ENCODE measurements around the gene PVR. TPM values are rescaled to one million over a fixed set of nuclear protein-coding genes. Genes with fewer than 3 reads are reported as not detected.
"Not testable (repeated sequence)": the region's sequence is repeated elsewhere in the genome, so short reads cannot be mapped to it uniquely, and the experiment has no call there.

Gene PVR
- total RNA-seq, 1 donor from 2014 or later, result 69.4 TPM

DNA sequence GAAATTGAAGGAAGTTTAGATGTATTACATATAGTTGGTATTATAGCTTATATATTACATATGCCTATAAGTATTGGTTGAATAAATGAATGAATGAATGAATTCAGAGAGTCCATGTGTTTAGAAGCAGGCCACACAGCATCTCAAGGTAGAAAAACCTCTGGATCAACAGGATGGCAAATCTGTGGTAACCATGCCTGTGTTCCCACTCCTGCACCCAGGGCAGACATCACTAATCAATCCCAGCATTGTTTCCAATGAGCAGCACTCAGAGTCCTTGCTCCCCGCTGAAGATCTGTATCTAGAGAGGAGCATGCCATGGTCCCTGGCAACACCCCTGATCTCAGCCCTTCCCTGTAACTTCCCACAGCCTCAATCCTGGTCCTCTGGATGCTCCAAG is 28.5 kb downstream of the PVR start:
- DNase-seq (ENCODE audit: low read depth in 2 of 2), result no peak

DNA sequence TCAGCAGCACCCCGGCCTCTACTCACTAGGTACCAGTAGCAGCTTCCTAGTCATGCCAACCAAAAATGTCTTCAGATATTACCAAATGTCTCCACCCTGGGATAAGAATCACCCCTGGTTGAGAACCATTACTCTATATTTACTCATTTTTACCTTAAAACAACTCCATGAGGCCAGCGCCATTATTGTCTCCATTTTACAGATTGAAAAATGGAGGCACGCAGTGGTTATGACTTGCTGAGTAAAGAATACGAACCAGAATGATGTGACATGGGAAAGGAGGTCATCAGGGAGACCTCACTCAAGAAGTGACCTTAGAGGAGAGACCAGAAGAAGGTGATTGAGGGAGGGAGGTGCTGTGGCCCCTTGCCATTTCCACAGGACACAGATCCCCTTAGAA is 29.8 kb downstream of the PVR start:
- no peak for DNase-seq (ENCODE audit: low read depth in 2 of 2)

DNA sequence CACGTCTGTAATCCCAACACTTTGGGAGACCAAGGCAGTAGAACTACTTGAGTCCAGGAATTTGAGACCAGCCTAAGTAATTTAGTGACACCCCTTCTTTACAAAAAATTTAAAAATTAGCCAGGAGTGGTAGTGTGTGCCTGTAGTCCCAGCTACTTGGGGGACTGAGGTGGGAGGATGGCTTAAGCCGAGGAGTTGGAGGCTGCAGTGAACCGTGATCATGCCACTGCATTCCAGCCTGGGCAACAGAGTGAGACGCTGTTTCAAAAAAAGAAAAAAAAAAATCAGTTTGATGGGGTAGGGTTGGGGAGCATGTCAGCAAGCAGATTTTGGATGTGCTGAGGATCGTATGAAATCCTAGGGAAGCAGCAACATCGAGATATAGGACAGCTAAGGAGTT is 31.8 kb downstream of the PVR start:
- DNase-seq (ENCODE audit: low read depth in 2 of 2), result no peak

DNA sequence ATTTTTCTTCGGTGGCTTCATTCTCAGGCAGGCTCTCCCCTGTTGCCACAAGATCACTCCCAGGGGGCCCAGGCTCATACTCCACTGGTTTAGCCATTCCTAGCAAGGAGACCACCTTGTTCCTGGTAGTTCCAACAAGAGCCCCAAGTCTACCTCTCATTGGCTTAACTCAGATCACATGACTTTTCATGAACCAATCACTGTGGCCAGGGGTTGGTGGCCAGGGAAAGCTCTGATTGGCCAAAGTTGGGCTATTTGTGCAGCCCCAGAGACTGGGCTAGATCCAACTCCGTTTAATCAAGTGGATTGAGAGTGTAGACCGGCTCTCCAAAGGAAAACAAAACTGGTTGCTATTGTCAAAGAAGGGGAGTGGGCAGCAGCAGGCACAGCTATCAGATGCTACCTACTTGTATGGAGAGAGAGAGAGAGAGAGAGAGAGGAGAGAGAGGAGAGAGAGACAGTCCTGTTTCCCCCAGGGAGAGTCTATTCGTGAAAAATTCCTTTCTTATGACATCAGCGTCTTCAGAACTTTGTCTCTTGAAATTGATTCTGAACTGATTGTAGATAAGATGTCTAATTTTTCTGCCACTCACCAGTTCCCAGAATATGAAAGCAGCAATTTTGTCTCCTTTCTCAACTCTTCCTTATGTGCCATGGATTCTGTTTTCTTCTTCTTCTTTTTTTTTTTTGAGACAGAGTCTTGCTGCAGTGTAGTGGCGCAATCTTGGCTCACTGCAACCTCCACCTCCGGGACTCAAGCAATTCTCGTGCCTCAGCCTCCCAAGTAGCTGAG is 33.5 kb downstream of the PVR start:
- DNase-seq (ENCODE audit: low read depth in 2 of 2), result peak in 1 of 2 donors; percentile 53

- no peak for DNase-seq (ENCODE audit: low read depth in 2 of 2)
Measured at GRCh38 chr19:44680536-44680935, 36.8 kb downstream of the PVR start.

DNA sequence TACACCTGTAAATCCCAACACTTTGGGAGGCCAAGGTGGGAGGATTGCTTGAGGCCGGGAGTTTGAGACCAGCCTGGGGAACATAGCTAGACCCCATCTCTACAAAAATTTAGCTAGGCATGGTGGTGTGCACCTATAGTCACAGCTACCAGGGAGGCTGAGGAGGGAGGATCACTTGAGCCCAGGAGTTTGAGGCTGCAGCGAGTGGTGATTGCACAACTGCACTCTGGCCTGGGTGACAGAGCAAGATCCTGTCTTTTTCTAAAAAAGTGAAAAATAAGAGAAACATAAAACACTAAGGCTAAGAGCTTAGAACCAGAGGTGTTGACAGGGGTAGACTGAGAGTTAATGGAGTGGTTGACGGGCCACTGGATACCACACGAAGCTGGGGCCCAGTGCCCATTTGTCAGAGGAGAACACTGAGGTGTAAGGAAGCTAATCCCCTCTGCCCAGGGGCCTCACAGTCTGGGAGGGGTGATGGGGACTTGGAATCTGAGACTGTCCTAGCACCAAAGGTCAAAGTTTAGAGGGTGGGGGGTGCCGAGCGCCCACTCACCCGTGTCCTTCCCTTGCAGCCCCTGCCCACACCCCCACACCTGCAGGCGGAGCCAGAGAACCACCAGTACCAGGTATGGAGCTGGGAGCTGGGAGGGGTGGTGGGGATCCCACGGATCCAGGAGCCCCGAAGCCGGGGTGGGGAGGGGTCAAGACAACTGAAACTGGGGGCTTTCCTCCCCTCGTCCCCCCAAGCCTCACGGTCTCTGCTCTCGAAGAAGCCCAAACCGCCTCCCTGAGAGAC is 38.5 kb downstream of the PVR start:
- DNase-seq (ENCODE audit: low read depth in 2 of 2), result no peak

DNA sequence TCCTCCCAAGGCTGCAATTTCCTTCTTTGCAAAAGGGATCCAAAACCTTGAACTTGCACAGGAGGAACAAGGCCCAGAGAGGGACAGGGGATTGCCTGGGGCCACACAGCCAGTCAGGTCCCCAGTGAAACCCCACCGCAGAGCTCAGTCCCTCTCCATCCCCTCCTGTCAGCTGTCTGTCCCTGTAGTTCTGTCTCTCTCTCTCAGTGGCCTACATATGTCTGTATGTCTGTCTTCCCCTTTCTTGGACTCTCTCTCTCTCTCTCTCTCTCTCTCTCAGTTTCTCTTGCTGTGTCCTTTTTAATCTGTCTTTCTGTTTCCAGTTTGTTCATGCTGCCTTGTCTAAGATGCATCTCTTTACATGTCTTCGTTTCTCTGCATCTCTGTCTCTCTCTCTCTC is 39.1 kb downstream of the PVR start:
- no peak for DNase-seq (ENCODE audit: low read depth in 2 of 2)

GRCh38 chr19:44683434-44684210 is 39.9 kb downstream of the PVR start:
- no peak for DNase-seq (ENCODE audit: low read depth in 2 of 2)

- not testable (repeated sequence) for DNase-seq (ENCODE audit: low read depth in 2 of 2)
Measured at GRCh38 chr19:44684396-44684795, 40.7 kb downstream of the PVR start.

DNA sequence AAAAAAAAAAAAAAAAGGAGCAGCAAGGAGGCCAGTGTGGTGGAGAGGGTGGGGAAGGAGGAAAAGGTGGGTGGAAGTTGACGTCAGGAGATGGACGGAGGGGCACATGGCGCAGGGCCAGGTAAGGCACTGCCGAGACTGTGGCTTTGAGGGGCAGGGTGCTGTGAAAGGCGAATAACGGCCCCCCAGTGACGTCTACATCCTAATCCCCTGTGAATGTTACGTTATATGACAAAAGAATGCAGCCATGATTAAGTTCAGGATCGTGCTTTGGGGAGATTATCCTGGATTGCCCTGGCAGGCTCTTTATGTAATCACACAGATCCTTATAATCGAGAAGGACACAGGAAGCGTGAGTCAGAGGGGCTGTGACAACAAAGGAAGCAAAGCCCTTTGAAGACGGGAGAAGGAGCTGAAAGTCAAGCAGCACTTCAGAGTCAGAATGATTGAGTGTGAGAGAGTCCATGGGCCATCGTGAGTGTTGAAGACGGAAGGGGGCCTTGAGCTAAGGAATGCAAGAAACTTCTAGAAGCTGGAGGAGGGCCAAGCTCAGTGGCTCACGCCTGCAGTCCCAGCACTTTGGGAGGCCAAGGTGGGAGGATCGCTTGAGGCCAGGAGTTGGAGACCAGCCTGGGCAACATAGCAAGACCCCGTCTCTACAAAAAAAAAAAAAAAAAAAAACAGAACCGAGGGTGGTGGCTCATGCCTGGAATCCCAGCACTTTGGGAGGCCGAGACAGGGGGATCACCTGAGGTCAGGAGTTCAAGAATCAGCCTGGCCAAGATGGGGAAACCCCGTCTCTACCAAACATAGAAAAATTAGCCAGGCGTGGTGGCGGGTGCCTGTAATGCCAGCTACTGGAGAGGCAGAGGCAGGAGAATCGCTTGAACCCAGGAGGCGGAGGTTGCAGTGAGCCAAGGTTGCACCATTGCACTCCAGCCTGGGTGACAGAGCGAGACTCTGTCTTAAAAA is 41.5 kb downstream of the PVR start:
- DNase-seq (ENCODE audit: low read depth in 2 of 2), result peak; percentile 23 to 99

GRCh38 chr19:44685877-44686276 is 42.2 kb downstream of the PVR start:
- peak in 1 of 2 donors; percentile 80 for DNase-seq (ENCODE audit: low read depth in 2 of 2)

DNA sequence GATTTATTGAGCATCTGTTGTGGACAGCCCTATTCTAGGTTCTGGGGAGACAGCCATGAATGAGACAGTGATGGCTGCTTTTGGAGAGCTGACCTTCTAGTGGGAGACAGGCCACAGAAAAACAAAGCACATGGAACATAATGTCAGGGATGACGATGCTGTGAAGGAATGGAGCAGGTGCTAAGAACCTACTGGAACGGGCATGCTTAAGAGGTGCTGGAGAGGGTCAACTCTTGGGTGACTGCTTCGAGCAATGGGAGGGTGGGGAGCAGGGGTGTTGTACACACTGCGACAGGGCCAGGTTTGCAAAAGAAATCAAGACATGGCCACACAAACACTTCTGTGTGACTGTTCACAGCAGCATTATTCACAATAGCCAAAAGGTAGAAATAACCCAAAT is 43.2 kb downstream of the PVR start:
- DNase-seq (ENCODE audit: low read depth in 2 of 2), result no peak

GRCh38 chr19:44687888-44688287 is 44.2 kb downstream of the PVR start:
- DNase-seq (ENCODE audit: low read depth in 2 of 2), result no peak

- DNase-seq (ENCODE audit: low read depth in 2 of 2), result peak; percentile 82 to 90
Measured at GRCh38 chr19:44689290-44690130, 45.8 kb downstream of the PVR start.

- no peak for DNase-seq (ENCODE audit: low read depth in 2 of 2)
Measured at GRCh38 chr19:44690131-44690440, 46.4 kb downstream of the PVR start.

DNA sequence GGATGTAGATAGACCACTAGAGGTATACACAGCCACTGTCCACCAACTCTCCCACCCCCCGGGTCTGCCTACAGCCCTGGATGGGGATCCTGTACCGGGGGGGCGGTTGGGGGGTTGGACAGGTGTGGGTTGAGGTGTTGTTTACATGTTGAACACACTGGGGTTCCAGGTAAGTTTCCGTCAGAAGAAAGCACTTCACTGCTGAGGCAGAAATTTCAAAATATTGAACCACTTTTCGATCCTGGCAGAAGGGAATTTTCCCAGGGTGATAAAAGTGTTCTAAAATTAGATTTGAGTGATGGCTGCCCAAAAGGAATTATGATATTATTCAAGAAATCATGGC is 48.6 kb downstream of the PVR start:
- DNase-seq (ENCODE audit: low read depth in 2 of 2), result no peak

DNA sequence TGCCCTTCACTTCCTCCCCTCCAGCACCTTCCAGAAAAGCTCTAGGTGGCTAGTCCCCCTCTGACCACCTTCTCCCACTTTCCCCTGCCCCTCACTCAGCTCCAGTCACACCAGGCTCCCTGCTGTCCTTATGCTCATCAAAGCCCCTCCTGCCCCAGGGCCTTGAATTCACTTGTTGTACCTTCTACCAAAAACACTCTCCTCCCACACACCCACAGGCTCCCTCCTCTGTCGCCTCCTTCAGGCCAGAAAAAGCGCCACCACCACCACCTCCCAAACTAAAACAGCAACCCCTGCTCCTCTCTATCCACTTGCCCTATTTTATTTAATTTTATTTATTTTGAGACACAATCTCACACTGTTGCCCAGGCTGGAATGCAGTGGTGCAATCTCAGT is 50.5 kb downstream of the PVR start:
- DNase-seq (ENCODE audit: low read depth in 2 of 2), result peak in 1 of 2 donors; percentile 14

DNA sequence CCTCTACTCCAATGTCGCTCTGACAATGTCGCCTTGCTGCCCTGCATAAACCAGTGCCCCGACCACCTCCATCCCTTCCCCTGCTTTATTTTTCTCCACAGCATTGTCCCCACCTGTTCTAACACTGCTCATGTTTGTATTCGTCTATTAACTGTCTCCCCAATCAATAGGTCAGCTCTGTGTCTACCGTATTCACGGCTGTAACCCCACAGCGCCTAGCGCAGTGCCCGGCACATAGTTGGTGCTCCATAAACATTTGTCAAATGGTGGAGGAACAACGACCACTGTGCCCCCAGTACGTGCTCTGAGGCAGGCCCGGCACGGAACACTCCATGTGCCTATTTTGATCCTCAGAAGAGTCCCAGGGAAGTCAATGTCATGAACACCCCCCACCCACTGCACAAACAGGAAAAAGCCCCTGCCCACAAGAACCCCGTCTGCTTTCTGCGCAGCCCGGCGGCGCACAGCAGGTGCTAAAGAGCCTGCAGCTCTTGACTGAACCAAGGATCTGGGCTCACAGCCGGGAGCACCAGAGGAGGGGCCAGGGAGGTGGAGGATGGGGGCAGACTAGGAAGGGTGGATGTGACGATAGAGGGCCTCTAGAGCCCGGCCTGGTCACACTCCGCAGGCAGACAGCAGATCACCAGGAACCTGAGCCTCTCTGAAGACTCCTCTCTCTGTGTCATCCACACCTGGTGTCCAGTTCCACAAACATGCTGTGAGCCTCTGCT is 53.4 kb downstream of the PVR start:
- DNase-seq (ENCODE audit: low read depth in 2 of 2), result no peak

DNA sequence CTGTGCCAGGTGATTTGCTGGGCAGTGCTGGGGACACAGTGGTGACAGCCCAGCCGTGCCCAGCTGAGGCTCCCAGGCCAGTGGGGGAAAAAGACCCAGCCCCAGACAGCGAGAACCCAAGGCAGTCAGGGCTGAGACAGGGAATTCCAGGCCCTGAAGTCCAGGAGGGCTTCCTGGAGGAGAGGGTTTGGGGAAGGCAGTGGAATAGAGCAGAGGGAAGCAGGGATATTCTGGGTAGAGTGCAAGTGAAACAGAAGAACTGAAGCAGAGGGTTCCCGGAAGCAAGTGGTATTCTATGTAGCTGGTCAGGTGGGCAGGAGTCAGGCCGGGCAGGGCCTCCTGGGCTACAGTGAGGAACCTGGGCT is 53.9 kb downstream of the PVR start:
- no peak for DNase-seq (ENCODE audit: low read depth in 2 of 2)
